Measurements from ENCODE around the gene SDCCAG8. TPM values are rescaled to one million over a fixed set of nuclear protein-coding genes. Genes with fewer than 3 reads are reported as not detected.

SDCCAG8 gene
- total and polyA plus RNA-seq, 2 of the 8 experiments (the other 6 are each of a cell fraction or from before 2014, with no cell fraction given) = 15.6 to 21.0 TPM

DNA sequence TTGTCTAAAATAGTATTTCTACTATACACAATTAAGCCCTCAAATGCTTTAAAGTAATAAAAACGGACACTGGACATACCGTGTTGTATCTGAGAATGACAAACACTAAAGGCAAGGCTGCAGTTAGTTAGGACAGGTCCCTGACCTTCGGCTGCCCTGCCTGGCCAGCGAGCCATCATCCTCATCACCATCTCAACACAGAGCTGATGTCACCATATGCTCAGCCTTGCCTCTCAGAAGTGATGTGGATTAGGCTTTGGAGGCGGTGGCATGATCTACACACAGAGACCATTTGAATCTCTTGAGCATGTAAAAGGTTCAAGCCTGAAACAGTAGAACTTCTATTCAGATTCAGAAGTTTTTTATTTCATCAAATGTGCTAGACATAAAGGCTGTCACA is 244.7 kb downstream of the SDCCAG8 start (continued):
- TF ChIP-seq CHD7 (IDR thresholded peaks at IDR 0.05; ENCODE audit: insufficient replicate concordance, low read length) (no peak), SAP30 (IDR thresholded peaks at IDR 0.05; ENCODE audit: insufficient read depth, insufficient replicate concordance, low read length) (no peak), SIRT6 (IDR thresholded peaks at IDR 0.05; ENCODE audit: low read length) (no peak), CHD1 (IDR thresholded peaks at IDR 0.05; ENCODE audit: low read depth, low read length) (no peak), HDAC6 (IDR thresholded peaks at IDR 0.05; ENCODE audit: low read depth, low read length) (no peak)
- TF ChIP-seq, protein P1, sequence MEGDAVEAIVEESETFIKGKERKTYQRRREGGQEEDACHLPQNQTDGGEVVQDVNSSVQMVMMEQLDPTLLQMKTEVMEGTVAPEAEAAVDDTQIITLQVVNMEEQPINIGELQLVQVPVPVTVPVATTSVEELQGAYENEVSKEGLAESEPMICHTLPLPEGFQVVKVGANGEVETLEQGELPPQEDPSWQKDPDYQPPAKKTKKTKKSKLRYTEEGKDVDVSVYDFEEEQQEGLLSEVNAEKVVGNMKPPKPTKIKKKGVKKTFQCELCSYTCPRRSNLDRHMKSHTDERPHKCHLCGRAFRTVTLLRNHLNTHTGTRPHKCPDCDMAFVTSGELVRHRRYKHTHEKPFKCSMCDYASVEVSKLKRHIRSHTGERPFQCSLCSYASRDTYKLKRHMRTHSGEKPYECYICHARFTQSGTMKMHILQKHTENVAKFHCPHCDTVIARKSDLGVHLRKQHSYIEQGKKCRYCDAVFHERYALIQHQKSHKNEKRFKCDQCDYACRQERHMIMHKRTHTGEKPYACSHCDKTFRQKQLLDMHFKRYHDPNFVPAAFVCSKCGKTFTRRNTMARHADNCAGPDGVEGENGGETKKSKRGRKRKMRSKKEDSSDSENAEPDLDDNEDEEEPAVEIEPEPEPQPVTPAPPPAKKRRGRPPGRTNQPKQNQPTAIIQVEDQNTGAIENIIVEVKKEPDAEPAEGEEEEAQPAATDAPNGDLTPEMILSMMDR (IDR thresholded peaks at IDR 0.05; ENCODE audit: control extremely low read depth in 1 of 3, insufficient read depth in 1 of 3, low read depth in 1 of 3, low read length in 3 of 3) = no peak

All from H1 (cell line).